CD8-positive, alpha-beta memory T cell (primary cell): ENCODE data around the gene SHISA5. TPM values are rescaled to one million over a fixed set of nuclear protein-coding genes. Genes with fewer than 3 reads are reported as not detected.
A peak's percentile ranks its signal among the peaks of the same experiment; 100 is the strongest.
"Not testable (repeated sequence)": the region's sequence is repeated elsewhere in the genome, so short reads cannot be mapped to it uniquely, and the experiment has no call there.

Experiments used
- CTCF ChIA-PET: fragments of 350-600 bp; sonication (Branson Sonifier 250); formaldehyde crosslinking; loops from one replicate; lab custom pipeline; 2021; ENCODE audit warnings: antibody characterized with exemption; lab: Charles Lee
- POLR2A ChIA-PET: fragments of 350-600 bp; sonication (Branson Sonifier 250); formaldehyde crosslinking; loops from one replicate; lab custom pipeline; 2021; ENCODE audit warnings: antibody characterized with exemption; lab: Charles Lee
- DNase-seq, 5 donors: peaks; one replicate each; pipeline versions ENCODE4 v3.0.0 to v3.0.0-alpha.2; 2020 to 2022; ENCODE audit warnings: mixed read lengths in 1 of 5
- H3K27ac ChIP-seq: one replicate; pipeline ENCODE4 v1.7.0; 2013; ENCODE audit warnings: low read depth, mild to moderate bottlenecking, low read length, moderate library complexity
- H3K27me3 ChIP-seq: 2 replicates; pipeline ENCODE4 v1.7.0; 2013; ENCODE audit warnings: low read length, mild to moderate bottlenecking; ENCODE audit not compliant: insufficient read depth, poor library complexity, severe bottlenecking
- H3K36me3 ChIP-seq: 2 replicates; pipeline ENCODE4 v1.7.0; 2013; ENCODE audit warnings: mild to moderate bottlenecking, low read length, moderate library complexity; ENCODE audit not compliant: insufficient read depth
- H3K4me1 ChIP-seq: 2 replicates; pipeline ENCODE4 v1.7.0; 2013; ENCODE audit warnings: mild to moderate bottlenecking, low read length, moderate library complexity; ENCODE audit not compliant: insufficient read depth
- H3K4me3 ChIP-seq: 2 replicates; pipeline ENCODE4 v1.7.0; 2013; ENCODE audit warnings: mild to moderate bottlenecking, low read length
- H3K9me3 ChIP-seq: 2 replicates; pipeline ENCODE4 v1.7.0; 2013; ENCODE audit warnings: mild to moderate bottlenecking, low read length
- H3K27ac Mint-ChIP-seq, 8 donors: one replicate each; pipeline ENCODE4 v1.8.0; 2020 to 2021; ENCODE audit warnings: mixed read lengths in 8 of 8, mild to moderate bottlenecking in 6 of 8, inconsistent platforms in 3 of 8, moderate library complexity in 3 of 8
- H3K27me3 Mint-ChIP-seq, 2 donors: one replicate each; pipeline ENCODE4 v1.8.0; 2020 to 2021; ENCODE audit warnings: mixed read lengths in 2 of 2, mild to moderate bottlenecking in 1 of 2, moderate library complexity in 1 of 2
- H3K36me3 Mint-ChIP-seq, 3 donors: one replicate each; pipeline ENCODE4 v1.8.0; 2020 to 2021; ENCODE audit warnings: mixed read lengths in 3 of 3, inconsistent platforms in 1 of 3, mild to moderate bottlenecking in 1 of 3
- H3K4me1 Mint-ChIP-seq, 3 donors: one replicate each; pipeline ENCODE4 v1.8.0; 2020 to 2021; ENCODE audit warnings: mixed read lengths in 3 of 3, inconsistent platforms in 1 of 3, mild to moderate bottlenecking in 1 of 3
- H3K4me3 Mint-ChIP-seq, 7 donors: one replicate each; pipeline ENCODE4 v1.8.0; 2020 to 2021; ENCODE audit warnings: mixed read lengths in 7 of 7, mild to moderate bottlenecking in 6 of 7, moderate library complexity in 4 of 7, inconsistent platforms in 2 of 7
- H3K9me3 Mint-ChIP-seq, 5 donors: one replicate each; pipeline ENCODE4 v1.8.0; 2020 to 2022; ENCODE audit warnings: mixed read lengths in 5 of 5, mild to moderate bottlenecking in 3 of 5, moderate library complexity in 2 of 5, inconsistent platforms in 1 of 5
- polyA plus RNA-seq: library from polyadenylated mRNA; unstranded; fragments of 300-500 nt; fragmentation: Illumina TruSeq; gene quantifications from one replicate; pipeline ENCODE4 v1.2.3, GENCODE V29; 2021
- total RNA-seq, 2 experiments: library from RNA; stranded (reverse); gene quantifications; one replicate each; pipeline ENCODE4 v1.2.3, GENCODE V29; 2021

SHISA5 gene
- total and polyA plus RNA-seq, 3 experiments from 2014 or later = 102 to 470 (median 102) TPM

DNA sequence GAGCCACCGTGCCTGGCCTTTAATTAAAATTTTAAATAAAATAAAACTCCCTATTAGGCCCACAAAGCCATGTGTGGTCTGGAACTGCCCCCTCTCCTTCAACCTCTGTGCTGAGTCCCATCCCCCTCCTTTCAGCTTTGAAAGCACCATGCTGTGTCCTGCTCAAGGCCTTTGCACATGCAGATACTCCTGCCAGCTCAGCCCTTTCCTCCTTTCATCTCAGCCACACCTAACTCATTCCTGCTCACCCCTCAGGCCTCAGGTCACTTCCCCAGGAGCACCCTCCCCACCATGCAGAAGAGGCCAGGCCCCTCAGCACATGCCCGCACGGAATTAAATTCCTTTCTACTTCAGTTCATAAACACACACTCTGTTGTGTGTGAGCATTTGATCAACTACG, 29.4 kb downstream of the SHISA5 start:
- H3K27ac ChIP-seq = no peak overlapping the region
- Mint-ChIP-seq H3K27me3 (no peaks in the 10 kb centered on the region), H3K4me3 (peak overlapping the region in 1 of 7 donors; percentile 3), H3K9me3 (no peaks in the 10 kb centered on the region), H3K27ac (peak overlapping the region; percentile 38 to 96 (median 86)), H3K4me1 (peaks cover 49 to 79% (median 57%) of the 10 kb centered on the region in 3 donors), H3K36me3 (peaks cover 0 to 20% (median 3%) of the 10 kb centered on the region in 3 donors)
- peaks cover 55% of the 10 kb centered on the region for H3K4me1 ChIP-seq
- H3K36me3 ChIP-seq = peaks cover 6% of the 10 kb centered on the region
- POLR2A ChIA-PET = no interaction called here
- no peaks in the 10 kb centered on the region for H3K27me3 ChIP-seq
- H3K4me3 ChIP-seq = no peak overlapping the region
- no peaks in the 10 kb centered on the region for H3K9me3 ChIP-seq
- CTCF ChIA-PET = interaction anchor here (10.2 kb wide), 1 partner anchor 38 kb away, joined by 69 read pairs; no protein-coding TSS in a partner anchor
- no peak for DNase-seq

DNA sequence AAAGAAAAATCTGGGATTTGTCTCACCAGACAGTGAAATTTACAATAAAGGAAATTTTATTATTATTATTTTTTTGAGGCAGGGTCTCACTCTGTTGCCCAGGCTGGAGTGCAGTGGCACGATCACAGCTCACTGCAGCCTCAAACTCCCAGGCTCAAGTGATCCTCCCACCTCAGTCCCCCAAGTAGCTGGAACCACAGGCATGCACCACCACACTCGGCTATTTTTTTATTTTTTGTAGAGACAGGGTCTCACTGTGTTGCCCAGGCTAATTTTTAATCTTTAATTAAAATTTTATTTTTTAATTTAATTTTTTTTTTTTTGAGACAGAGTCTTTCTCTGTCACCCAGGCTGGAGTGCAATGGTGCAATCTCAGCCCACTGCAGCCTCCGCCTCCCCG, 29.9 kb downstream of the SHISA5 start:
- Histone ChIP-seq H3K4me1 (peaks cover 58% of the 10 kb centered on the region), H3K36me3 (peaks cover 12% of the 10 kb centered on the region)
- not testable (repeated sequence) for DNase-seq, H3K4me3 ChIP-seq, H3K27me3 Mint-ChIP-seq, H3K27me3 ChIP-seq, H3K27ac ChIP-seq, H3K9me3 ChIP-seq, H3K9me3 Mint-ChIP-seq
- Mint-ChIP-seq H3K27ac (peak overlapping the region in 6 of 8 donors; percentile 50 to 99 (median 98)), H3K4me1 (peaks cover 50 to 79% (median 57%) of the 10 kb centered on the region in 3 donors), H3K36me3 (peaks cover 0 to 26% (median 7%) of the 10 kb centered on the region in 3 donors), H3K4me3 (peak overlapping the region in 1 of 7 donors; percentile 95)
- POLR2A ChIA-PET = interaction anchor here (0.7 to 3.8 kb wide), 4 partner anchors 30 to 75 kb away, joined by 4 to 18 read pairs (median 6); partner anchors contain the start of genes SHISA5 and TMA7
- CTCF ChIA-PET = interaction anchor here (1.1 to 10.2 kb wide), 4 partner anchors 28 to 38 kb away, joined by 4 to 69 read pairs (median 15); partner anchors contain the start of genes ATRIP and CCDC51

DNA sequence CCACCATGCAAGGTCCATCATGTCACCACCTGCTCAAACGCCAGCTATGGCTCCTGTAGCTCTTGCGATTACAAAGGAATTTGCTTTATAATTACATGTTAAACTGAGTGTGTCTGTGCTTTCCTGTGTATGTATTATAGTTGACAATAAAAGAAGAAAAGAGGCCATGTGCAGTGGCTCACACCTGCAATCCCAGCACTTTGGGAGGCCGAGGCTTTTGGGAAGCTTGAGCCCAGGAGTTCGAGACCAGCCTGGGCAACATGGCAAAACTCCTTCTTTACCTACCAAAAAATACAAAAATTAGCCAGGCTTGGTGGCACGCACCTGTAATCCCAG, 30.4 kb downstream of the SHISA5 start:
- DNase-seq = no peak
- Histone ChIP-seq H3K27ac (peak overlapping the region; percentile 99), H3K4me3 (peak overlapping the region; percentile 28), H3K36me3 (peaks cover 16% of the 10 kb centered on the region), H3K4me1 (peaks cover 58% of the 10 kb centered on the region), H3K27me3 (no peaks in the 10 kb centered on the region), H3K9me3 (no peaks in the 10 kb centered on the region)
- ChIA-PET POLR2A (interaction anchor here (0.7 to 3.8 kb wide), 7 partner anchors 27 to 481 kb away, joined by 3 to 18 read pairs (median 6); partner anchors contain the start of genes ATRIP, CCDC51, SHISA5 and TMA7), CTCF (interaction anchor here (0.9 to 10.2 kb wide), 7 partner anchors 8 to 76 kb away, joined by 3 to 69 read pairs (median 5); partner anchors contain the start of genes ATRIP and CCDC51)
- Mint-ChIP-seq H3K4me1 (peaks cover 50 to 79% (median 57%) of the 10 kb centered on the region in 3 donors), H3K9me3 (no peaks in the 10 kb centered on the region), H3K36me3 (peaks cover 0 to 28% (median 11%) of the 10 kb centered on the region in 3 donors), H3K27me3 (no peaks in the 10 kb centered on the region), H3K4me3 (peak overlapping the region; percentile 90 to 96 (median 95)), H3K27ac (peak overlapping the region; percentile 92 to 99 (median 98))

DNA sequence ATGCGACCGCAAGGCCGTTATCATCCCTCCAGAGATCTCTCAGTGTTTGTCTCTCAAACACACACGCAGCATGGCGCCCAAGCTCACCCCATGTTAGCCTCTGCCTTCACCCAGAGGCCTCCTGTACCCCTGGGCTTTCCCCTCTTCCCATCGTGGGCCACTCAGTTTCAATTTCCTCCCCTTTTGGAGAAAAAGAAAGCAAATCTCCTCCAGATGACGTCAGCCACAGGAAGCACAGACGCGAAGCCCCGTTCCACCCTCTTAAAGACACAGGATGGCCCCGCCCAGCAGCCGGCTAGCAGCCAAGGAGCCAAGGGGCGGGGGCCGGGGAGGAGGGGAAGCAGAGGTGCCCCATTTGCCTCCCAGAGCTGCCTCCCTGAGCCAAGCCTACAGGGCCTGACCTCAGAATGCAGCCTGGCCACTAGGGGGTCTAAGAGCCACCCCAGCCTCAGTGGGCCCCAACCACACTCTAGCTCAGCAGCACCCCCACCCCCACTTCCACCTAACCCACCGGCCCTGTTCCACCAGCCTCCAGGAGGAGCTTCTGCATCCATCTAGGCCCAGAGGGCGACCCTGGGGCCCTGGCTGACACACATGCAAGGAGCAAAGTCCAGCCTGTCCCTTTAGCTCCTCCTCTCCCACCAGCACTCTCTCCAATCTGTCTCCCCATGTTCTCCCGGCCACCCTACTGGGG, 30.9 kb downstream of the SHISA5 start:
- CTCF ChIA-PET = interaction anchor here (0.9 to 10.2 kb wide), 9 partner anchors 9 to 76 kb away, joined by 3 to 69 read pairs (median 5); partner anchors contain the start of genes ATRIP and CCDC51
- Histone ChIP-seq H3K4me1 (peaks cover 58% of the 10 kb centered on the region), H3K9me3 (no peaks in the 10 kb centered on the region), H3K27me3 (no peaks in the 10 kb centered on the region), H3K36me3 (peaks cover 17% of the 10 kb centered on the region), H3K4me3 (peak overlapping the region; percentile 98), H3K27ac (peak overlapping the region; percentile 99)
- Mint-ChIP-seq H3K27ac (peak overlapping the region; percentile 92 to 99 (median 98)), H3K27me3 (no peaks in the 10 kb centered on the region), H3K9me3 (no peaks in the 10 kb centered on the region), H3K4me1 (peaks cover 47 to 79% (median 55%) of the 10 kb centered on the region in 3 donors), H3K4me3 (peak overlapping the region; percentile 90 to 96 (median 95)), H3K36me3 (peaks cover 0 to 31% (median 11%) of the 10 kb centered on the region in 3 donors)
- POLR2A ChIA-PET = interaction anchor here (0.7 to 3.8 kb wide), 9 partner anchors 27 to 482 kb away, joined by 3 to 18 read pairs (median 5); partner anchors contain the start of genes ATRIP, CCDC51, PFKFB4 and SHISA5
- peak; percentile 91 to 96 (median 94) for DNase-seq

DNA sequence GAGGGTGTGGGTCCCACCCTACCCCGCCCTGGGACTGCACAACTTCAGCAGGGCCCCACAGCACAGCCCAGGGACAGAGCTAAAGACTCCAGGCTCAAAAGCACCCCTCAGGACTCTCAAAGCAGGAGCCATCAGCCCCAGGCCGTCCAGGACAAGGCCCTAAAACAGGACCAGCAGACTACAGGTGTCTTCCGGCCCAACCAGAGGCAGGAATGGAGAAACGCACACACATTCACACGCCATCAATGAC, 31.4 kb downstream of the SHISA5 start:
- no peaks in the 10 kb centered on the region for H3K9me3 Mint-ChIP-seq
- CTCF ChIA-PET = interaction anchor here (0.9 to 10.2 kb wide), 9 partner anchors 9 to 76 kb away, joined by 3 to 69 read pairs (median 5); partner anchors contain the start of gene ATRIP
- peak overlapping the region; percentile 98 for H3K4me3 ChIP-seq

DNA sequence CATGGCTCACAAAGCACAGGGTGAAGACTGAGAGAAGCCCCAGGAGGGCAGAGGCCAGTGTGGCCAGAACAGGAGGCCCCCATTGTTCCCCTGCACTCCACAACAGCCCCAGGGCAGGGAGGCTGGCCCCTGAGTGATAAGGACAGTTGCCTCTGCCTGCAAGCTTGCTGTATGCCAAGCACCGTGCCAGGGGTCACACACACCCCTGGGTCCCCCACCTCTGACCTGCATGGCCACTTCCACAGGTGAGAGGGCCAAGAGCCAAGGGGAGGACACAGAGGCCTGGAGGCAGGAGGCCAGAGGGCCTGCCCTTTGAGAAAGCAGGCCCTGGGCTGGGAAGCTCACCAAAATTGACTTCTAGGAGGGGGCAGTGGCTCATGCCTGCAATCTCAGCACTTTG, 33.7 kb downstream of the SHISA5 start:
- peaks cover 0 to 52% (median 11%) of the 10 kb centered on the region in 3 donors for H3K36me3 Mint-ChIP-seq
- no peak for DNase-seq
- POLR2A ChIA-PET = interaction anchor here (1.9 to 3.8 kb wide), 2 partner anchors 24 to 29 kb away, joined by 6 to 18 read pairs; partner anchors contain the start of genes ATRIP and TMA7

More for the DNA sequence above, 31.4 kb downstream of the SHISA5 start:
- peak overlapping the region; percentile 92 to 99 (median 98) for H3K27ac Mint-ChIP-seq
- Histone ChIP-seq H3K4me1 (peaks cover 58% of the 10 kb centered on the region), H3K9me3 (no peaks in the 10 kb centered on the region), H3K36me3 (peaks cover 17% of the 10 kb centered on the region), H3K27ac (peak overlapping the region; percentile 99), H3K27me3 (no peaks in the 10 kb centered on the region)
- H3K27me3 Mint-ChIP-seq = no peaks in the 10 kb centered on the region
- no peak for DNase-seq
- peaks cover 47 to 79% (median 55%) of the 10 kb centered on the region in 3 donors for H3K4me1 Mint-ChIP-seq
- H3K36me3 Mint-ChIP-seq = peaks cover 0 to 36% (median 11%) of the 10 kb centered on the region in 3 donors
- H3K4me3 Mint-ChIP-seq = peak overlapping the region; percentile 90 to 96 (median 95)
- POLR2A ChIA-PET = interaction anchor here (0.5 to 3.8 kb wide), 9 partner anchors 10 to 84 kb away, joined by 3 to 18 read pairs (median 5); partner anchors contain the start of genes ATRIP, CCDC51, PFKFB4 and TMA7

DNA sequence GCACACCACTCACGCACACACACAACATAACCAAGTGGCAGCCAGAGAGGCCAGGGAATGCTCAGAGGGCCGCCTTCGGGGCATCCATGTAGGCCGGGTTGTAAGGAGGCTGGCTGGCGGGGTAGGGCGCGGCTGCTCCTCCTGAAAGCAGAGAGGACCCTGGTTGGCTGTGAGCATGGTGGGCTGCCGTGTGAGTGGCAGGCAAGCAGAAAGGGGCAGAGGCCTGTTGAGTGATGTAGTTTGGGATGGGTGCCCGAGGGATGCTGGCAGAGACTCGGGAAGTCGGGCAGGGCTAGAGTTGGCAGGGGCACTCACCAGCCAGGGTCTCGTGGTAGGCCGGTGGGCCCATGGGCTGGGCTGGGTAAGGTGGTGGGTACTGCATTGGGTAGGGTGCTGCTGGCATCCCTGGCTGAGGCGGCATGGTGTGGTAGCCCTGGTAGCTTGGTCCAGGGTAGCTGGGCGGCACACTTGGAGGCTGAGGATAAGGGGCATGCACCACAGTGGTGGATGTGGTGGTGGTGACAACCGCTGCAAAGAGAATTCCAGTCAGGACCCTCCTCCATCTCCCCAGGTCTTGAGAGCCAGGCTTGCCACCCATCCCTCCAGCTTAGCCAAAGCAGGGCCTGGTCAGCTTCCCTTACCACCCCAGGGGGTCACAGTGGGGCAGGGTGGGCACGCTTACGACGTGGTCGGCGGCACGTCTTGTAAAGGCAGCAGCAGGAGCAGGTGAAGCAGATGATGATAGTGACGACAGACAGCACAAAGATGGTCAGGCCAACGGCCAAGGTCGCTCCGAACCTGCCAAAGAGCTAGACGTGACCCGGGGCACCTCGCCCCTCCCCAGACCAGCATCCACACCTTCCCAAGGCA, 34.7 kb downstream of the SHISA5 start:
- ChIA-PET POLR2A (interaction anchor here (1.9 kb wide), 1 partner anchor 23 kb away, joined by 6 read pairs; the partner anchor contains the start of gene ATRIP), CTCF (interaction anchor here (1.2 to 10.2 kb wide), 5 partner anchors 10 to 68 kb away, joined by 3 to 69 read pairs (median 4); no protein-coding TSS in a partner anchor)
- H3K36me3 ChIP-seq = peaks cover 28% of the 10 kb centered on the region
- H3K9me3 ChIP-seq = no peaks in the 10 kb centered on the region
- Mint-ChIP-seq H3K4me3 (peak overlapping the region; percentile 63 to 96 (median 70)), H3K27me3 (no peaks in the 10 kb centered on the region), H3K4me1 (peaks cover 52 to 73% (median 67%) of the 10 kb centered on the region in 3 donors), H3K9me3 (no peaks in the 10 kb centered on the region), H3K36me3 (peaks cover 0 to 46% (median 11%) of the 10 kb centered on the region in 3 donors), H3K27ac (peak overlapping the region; percentile 86 to 98 (median 91))
- H3K4me3 ChIP-seq = no peak overlapping the region
- no peak for DNase-seq
- no peaks in the 10 kb centered on the region for H3K27me3 ChIP-seq
- H3K4me1 ChIP-seq = peaks cover 78% of the 10 kb centered on the region
- no peak overlapping the region for H3K27ac ChIP-seq

More for the DNA sequence above, 33.7 kb downstream of the SHISA5 start:
- Histone ChIP-seq H3K9me3 (no peaks in the 10 kb centered on the region), H3K4me3 (no peak overlapping the region), H3K4me1 (peaks cover 74% of the 10 kb centered on the region), H3K36me3 (peaks cover 23% of the 10 kb centered on the region), H3K27me3 (no peaks in the 10 kb centered on the region), H3K27ac (no peak overlapping the region)
- CTCF ChIA-PET = interaction anchor here (1.2 to 10.2 kb wide), 4 partner anchors 22 to 69 kb away, joined by 3 to 69 read pairs (median 4); no protein-coding TSS in a partner anchor
- H3K27ac Mint-ChIP-seq = peak overlapping the region; percentile 77 to 99 (median 92)
- peak overlapping the region; percentile 61 to 96 (median 70) for H3K4me3 Mint-ChIP-seq
- no peaks in the 10 kb centered on the region for H3K9me3 Mint-ChIP-seq
- peaks cover 59 to 79% (median 70%) of the 10 kb centered on the region in 3 donors for H3K4me1 Mint-ChIP-seq
- H3K27me3 Mint-ChIP-seq = no peaks in the 10 kb centered on the region
